ENCODE measurements around the gene UBE2K. TPM values are rescaled to one million over a fixed set of nuclear protein-coding genes. Genes with fewer than 3 reads are reported as not detected.

Gene UBE2K
- total and polyA plus RNA-seq, 2 of the 13 experiments (the other 11 are each of a cell fraction or from before 2014, with no cell fraction given) = 36.2 to 81.0 TPM

DNA sequence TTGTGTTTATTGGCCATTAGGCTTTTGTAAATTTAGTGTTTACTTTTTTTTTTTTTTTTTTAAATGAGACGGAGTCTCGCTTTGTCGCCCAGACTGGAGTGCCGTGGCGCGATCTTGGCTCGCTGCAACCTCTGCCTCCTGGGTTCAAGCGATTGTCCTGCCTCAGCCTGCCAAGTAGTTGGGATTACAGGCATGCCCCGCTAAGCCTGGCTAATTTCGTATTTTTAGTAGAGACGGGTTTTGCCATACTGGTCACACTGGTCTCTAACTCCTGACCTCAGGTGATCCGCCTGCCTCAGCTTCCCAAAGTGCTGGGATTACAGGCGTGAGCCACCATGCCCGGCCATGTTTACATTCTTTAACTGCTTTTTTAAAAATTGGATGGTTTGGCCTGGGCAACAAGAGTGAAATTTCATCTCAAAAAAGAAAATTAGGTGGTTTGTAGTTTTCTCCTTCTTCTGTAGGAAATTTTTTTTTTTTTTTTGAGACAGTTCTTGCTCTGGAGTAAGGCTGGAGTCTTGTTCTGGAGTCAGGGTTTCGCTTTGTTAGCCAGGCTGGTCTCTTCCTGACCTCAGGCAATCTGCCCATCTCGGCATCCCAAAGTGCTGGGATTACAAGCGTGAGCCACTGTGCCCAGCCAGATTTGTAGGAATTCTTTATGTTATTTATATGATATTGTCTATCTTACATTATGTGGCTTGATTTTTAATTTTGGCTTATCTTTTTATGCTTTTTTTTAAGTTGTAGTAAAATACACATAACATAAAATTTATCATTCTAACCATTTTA is 15.1 kb downstream of the UBE2K start:
- H3K27me3 ChIP-seq (ENCODE audit: control insufficient read depth in 1 of 2, insufficient read depth in 2 of 2, low read length in 2 of 2) = no peaks in the 10 kb centered on the region
- no peak overlapping the region for H3K4me2 ChIP-seq (ENCODE audit: low read depth, low read length)
- H3K9ac ChIP-seq (ENCODE audit: insufficient read depth, low read depth, low read length) = no peak overlapping the region
- H3K4me1 ChIP-seq (ENCODE audit: insufficient read depth, low read length) = peaks cover 30% of the 10 kb centered on the region
- in situ Hi-C loops (cut with HindIII; ENCODE audit: extremely low pct_ligation_motif_present, low pct_unique_long_range_greater_than_20kb) (no loop called here), intact Hi-C loops (cut with micrococcal nuclease; ENCODE audit: unreplicated experiment) (no loop called here)
- CTCF ChIA-PET (ENCODE audit: low intra/inter-chr PET ratio, low total read pairs) = no interaction called here
- peaks cover 85% of the 10 kb centered on the region for H3K79me2 ChIP-seq (ENCODE audit: insufficient read depth, low read length)
- H4K20me1 ChIP-seq (ENCODE audit: insufficient read depth, low read length) = peaks cover 43% of the 10 kb centered on the region
- no peak overlapping the region for H2AFZ ChIP-seq (ENCODE audit: low read length)
- ATAC-seq = no peak
- no peak overlapping the region for H3K4me3 ChIP-seq (replicated peaks in 1 of 3; ENCODE audit: insufficient read depth in 1 of 3, low read depth in 2 of 3, low read length in 3 of 3)
- BruUV-seq (replicated peaks) = no TSS peak
- POLR2A ChIA-PET = no interaction called here
- no peak overlapping the region for H3K27ac ChIP-seq (ENCODE audit: extremely low read length, insufficient read depth, low read length)
- no peaks in the 10 kb centered on the region for H3K9me3 ChIP-seq (ENCODE audit: low read length)
- 95% methylated on average over 17 of the region's 17 CpGs for WGBS (ENCODE audit: low lambda C conversion rate)
- FAIRE-seq = no peak
- peaks cover 4 to 17% of the 10 kb centered on the region in 2 experiments; a peak in 3 of 5 replicates for H3K36me3 ChIP-seq (replicated peaks in 1 of 2; ENCODE audit: control insufficient read depth in 1 of 2, insufficient read depth in 2 of 2, low read length in 2 of 2)
- TF ChIP-seq MAF1 (CRISPR knock-in tag; IDR thresholded peaks at IDR 0.05; ENCODE audit: borderline replicate concordance) (no peak), ZNF44 (CRISPR knock-in tag; IDR thresholded peaks at IDR 0.05) (no peak), KDM3A (CRISPR knock-in tag; IDR thresholded peaks at IDR 0.05; ENCODE audit: low read depth) (no peak), ZNF557 (CRISPR knock-in tag; IDR thresholded peaks at IDR 0.05) (no peak), SMAD3 (CRISPR knock-in tag; IDR thresholded peaks at IDR 0.05) (no peak)
- TF ChIP-seq, protein P1, sequence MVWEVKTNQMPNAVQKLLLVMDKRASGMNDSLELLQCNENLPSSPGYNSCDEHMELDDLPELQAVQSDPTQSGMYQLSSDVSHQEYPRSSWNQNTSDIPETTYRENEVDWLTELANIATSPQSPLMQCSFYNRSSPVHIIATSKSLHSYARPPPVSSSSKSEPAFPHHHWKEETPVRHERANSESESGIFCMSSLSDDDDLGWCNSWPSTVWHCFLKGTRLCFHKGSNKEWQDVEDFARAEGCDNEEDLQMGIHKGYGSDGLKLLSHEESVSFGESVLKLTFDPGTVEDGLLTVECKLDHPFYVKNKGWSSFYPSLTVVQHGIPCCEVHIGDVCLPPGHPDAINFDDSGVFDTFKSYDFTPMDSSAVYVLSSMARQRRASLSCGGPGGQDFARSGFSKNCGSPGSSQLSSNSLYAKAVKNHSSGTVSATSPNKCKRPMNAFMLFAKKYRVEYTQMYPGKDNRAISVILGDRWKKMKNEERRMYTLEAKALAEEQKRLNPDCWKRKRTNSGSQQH (CRISPR knock-in tag; IDR thresholded peaks at IDR 0.05; ENCODE audit: low read depth) = no peak
- DNase-seq (ENCODE audit: low spot score) = no peak

GRCh38 chr4:39713691-39714090 is 15.8 kb downstream of the UBE2K start:
- intact Hi-C loops (cut with micrococcal nuclease; ENCODE audit: unreplicated experiment) = no loop called here
- WGBS (ENCODE audit: low lambda C conversion rate) = 90% methylated on average over 1 of the region's 1 CpG
- Histone ChIP-seq H3K4me3 (replicated peaks in 1 of 3; ENCODE audit: insufficient read depth in 1 of 3, low read depth in 2 of 3, low read length in 3 of 3) (no peak overlapping the region), H3K27me3 (ENCODE audit: control insufficient read depth in 1 of 2, insufficient read depth in 2 of 2, low read length in 2 of 2) (no peaks in the 10 kb centered on the region), H3K36me3 (replicated peaks in 1 of 2; ENCODE audit: control insufficient read depth in 1 of 2, insufficient read depth in 2 of 2, low read length in 2 of 2) (peaks cover 4 to 17% of the 10 kb centered on the region in 2 experiments; a peak in 3 of 5 replicates), H3K4me1 (ENCODE audit: insufficient read depth, low read length) (peaks cover 28% of the 10 kb centered on the region), H3K9me3 (ENCODE audit: low read length) (no peaks in the 10 kb centered on the region), H3K27ac (ENCODE audit: extremely low read length, insufficient read depth, low read length) (no peak overlapping the region), H2AFZ (ENCODE audit: low read length) (no peak overlapping the region), H3K4me2 (ENCODE audit: low read depth, low read length) (no peak overlapping the region), H4K20me1 (ENCODE audit: insufficient read depth, low read length) (peaks cover 38% of the 10 kb centered on the region), H3K79me2 (ENCODE audit: insufficient read depth, low read length) (peaks cover 85% of the 10 kb centered on the region), H3K9ac (ENCODE audit: insufficient read depth, low read depth, low read length) (no peak overlapping the region)
- ATAC-seq = no peak
- no peak for DNase-seq (ENCODE audit: low spot score)
- in situ Hi-C loops (cut with HindIII; ENCODE audit: extremely low pct_ligation_motif_present, low pct_unique_long_range_greater_than_20kb) = no loop called here
- CTCF ChIA-PET (ENCODE audit: low intra/inter-chr PET ratio, low total read pairs) = no interaction called here
- BruUV-seq (replicated peaks) = no TSS peak
- no peak for FAIRE-seq
- POLR2A ChIA-PET = no interaction called here
- no peak for TF ChIP-seq HOMEZ (CRISPR knock-in tag; IDR thresholded peaks at IDR 0.05; ENCODE audit: low read depth)
- TF ChIP-seq ZNF550 (CRISPR knock-in tag; IDR thresholded peaks at IDR 0.05; ENCODE audit: borderline replicate concordance) = no peak
- TF ChIP-seq, protein P2, sequence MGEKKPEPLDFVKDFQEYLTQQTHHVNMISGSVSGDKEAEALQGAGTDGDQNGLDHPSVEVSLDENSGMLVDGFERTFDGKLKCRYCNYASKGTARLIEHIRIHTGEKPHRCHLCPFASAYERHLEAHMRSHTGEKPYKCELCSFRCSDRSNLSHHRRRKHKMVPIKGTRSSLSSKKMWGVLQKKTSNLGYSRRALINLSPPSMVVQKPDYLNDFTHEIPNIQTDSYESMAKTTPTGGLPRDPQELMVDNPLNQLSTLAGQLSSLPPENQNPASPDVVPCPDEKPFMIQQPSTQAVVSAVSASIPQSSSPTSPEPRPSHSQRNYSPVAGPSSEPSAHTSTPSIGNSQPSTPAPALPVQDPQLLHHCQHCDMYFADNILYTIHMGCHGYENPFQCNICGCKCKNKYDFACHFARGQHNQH (CRISPR knock-in tag; IDR thresholded peaks at IDR 0.05) = no peak
- TF ChIP-seq, protein P3, sequence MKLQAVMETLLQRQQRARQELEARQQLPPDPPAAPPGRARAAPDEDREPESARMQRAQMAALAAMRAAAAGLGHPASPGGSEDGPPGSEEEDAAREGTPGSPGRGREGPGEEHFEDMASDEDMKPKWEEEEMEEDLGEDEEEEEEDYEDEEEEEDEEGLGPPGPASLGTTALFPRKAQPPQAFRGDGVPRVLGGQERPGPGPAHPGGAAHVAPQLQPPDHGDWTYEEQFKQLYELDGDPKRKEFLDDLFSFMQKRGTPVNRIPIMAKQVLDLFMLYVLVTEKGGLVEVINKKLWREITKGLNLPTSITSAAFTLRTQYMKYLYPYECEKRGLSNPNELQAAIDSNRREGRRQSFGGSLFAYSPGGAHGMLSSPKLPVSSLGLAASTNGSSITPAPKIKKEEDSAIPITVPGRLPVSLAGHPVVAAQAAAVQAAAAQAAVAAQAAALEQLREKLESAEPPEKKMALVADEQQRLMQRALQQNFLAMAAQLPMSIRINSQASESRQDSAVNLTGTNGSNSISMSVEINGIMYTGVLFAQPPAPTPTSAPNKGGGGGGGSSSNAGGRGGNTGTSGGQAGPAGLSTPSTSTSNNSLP (IDR thresholded peaks at IDR 0.05; ENCODE audit: low read depth, low read length) = no peak
- TF ChIP-seq ARHGAP35 (CRISPR knock-in tag; IDR thresholded peaks at IDR 0.05; ENCODE audit: borderline replicate concordance) = no peak
- no peak for TF ChIP-seq NFE2L1 (CRISPR knock-in tag; IDR thresholded peaks at IDR 0.05; ENCODE audit: borderline replicate concordance)
- no peak for TF ChIP-seq SMAD3 (CRISPR knock-in tag; IDR thresholded peaks at IDR 0.05)

Measured in HepG2 (cell line).